Measurements from ENCODE around the gene ITPR1. TPM values are rescaled to one million over a fixed set of nuclear protein-coding genes. Genes with fewer than 3 reads are reported as not detected.
A peak's percentile ranks its signal among the peaks of the same experiment; 100 is the strongest.

Gene ITPR1
- total RNA-seq, 4 donors from 2014 or later, result 15.3 to 50.2 (median 28.7) TPM

DNA sequence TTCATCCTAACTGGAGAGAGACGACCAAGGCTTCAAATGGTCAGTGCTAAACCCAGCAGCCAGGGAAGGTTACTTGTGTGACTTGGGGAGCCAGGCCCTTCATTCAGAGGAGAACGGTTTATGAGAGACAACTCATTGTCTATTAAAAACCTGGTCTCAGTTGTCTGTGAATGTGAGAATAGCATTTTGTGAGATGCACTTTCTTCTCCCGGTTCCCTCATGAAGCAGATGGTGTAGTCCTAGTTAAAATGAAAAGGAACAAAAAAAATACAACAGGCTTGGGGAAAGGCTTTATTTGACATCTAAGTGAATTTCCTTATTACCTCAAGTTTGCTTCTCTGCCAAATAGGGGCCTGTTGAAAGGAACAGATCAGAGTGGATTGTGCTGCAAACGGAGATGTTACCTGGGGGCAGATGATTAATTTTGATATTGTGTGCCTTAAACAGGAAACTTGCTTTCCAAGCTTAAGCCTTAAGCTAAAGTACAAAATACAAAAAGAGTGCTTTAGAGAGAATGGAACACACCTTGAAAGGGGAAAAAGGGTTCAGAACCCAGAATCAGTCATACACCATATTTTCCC, 283.3 kb downstream of the ITPR1 start:
- TF ChIP-seq POLR2A (IDR thresholded peaks at IDR 0.05), result no peak
- in situ Hi-C loops (cut with MboI; ENCODE audit: low pct_ligation_motif_present in 1 of 4, low pct_unique_long_range_greater_than_20kb in 1 of 4, low sequenced_read_pairs in 3 of 4) (no loop called here), intact Hi-C loops (cut with DNase I; ENCODE audit: low total_unique reads) (loop anchor here (10.0 kb wide), 1 partner anchor 52 kb away; no protein-coding TSS in a partner anchor)
- Histone ChIP-seq H3K27ac (peak overlapping the region; percentile 72 to 78 (median 74)), H3K4me1 (peaks cover 26 to 59% (median 36%) of the 10 kb centered on the region in 4 donors), H3K4me3 (no peak overlapping the region), H3K36me3 (no peaks in the 10 kb centered on the region), H3K27me3 (no peaks in the 10 kb centered on the region), H3K9me3 (no peaks in the 10 kb centered on the region)
- 49 to 66% methylated on average over 4 of the region's 4 CpGs for WGBS, 2 donors (ENCODE audit: low coverage in 1 of 2)
- DNase-seq, result no peak

DNA sequence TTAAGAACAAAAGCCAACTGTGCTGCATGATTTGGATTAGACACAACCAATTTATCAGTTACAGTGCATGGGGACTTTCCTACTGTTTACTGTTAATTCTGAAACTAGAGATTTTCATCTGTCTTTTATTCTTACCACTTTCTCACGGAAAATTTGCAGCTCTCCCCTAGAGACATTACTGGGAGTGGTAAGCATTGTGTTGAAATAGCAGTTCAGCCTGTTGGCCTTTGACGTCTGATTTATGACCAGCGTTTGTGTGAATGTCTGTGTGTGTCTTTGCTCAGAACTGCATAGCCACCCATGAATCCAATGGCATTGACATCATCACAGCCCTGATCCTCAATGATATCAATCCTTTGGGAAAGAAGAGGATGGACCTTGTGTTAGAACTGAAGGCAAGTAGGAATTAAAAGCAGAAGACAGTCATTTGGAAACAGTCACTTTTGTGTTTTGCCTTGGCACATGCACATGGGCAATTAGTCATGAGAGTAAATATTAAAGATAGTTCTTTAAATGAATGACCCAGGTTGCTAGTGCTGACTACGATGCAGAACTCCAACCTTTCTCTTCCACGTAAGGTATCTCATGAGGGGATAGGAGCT, 283.9 kb downstream of the ITPR1 start:
- no peaks in the 10 kb centered on the region for H3K27me3 ChIP-seq
- TF ChIP-seq POLR2AphosphoS5 (IDR thresholded peaks at IDR 0.05), result peak in 2 of 3 donors; percentile 15 to 61
- TF ChIP-seq, protein P1, sequence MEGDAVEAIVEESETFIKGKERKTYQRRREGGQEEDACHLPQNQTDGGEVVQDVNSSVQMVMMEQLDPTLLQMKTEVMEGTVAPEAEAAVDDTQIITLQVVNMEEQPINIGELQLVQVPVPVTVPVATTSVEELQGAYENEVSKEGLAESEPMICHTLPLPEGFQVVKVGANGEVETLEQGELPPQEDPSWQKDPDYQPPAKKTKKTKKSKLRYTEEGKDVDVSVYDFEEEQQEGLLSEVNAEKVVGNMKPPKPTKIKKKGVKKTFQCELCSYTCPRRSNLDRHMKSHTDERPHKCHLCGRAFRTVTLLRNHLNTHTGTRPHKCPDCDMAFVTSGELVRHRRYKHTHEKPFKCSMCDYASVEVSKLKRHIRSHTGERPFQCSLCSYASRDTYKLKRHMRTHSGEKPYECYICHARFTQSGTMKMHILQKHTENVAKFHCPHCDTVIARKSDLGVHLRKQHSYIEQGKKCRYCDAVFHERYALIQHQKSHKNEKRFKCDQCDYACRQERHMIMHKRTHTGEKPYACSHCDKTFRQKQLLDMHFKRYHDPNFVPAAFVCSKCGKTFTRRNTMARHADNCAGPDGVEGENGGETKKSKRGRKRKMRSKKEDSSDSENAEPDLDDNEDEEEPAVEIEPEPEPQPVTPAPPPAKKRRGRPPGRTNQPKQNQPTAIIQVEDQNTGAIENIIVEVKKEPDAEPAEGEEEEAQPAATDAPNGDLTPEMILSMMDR (IDR thresholded peaks at IDR 0.05), result no peak
- in situ Hi-C loops (cut with MboI; ENCODE audit: low pct_ligation_motif_present in 1 of 4, low pct_unique_long_range_greater_than_20kb in 1 of 4, low sequenced_read_pairs in 3 of 4), result no loop called here
- intact Hi-C loops (cut with DNase I; ENCODE audit: low total_unique reads), result loop anchor here (10.0 kb wide), 1 partner anchor 52 kb away; no protein-coding TSS in a partner anchor
- no peak overlapping the region for H3K4me3 ChIP-seq
- H3K9me3 ChIP-seq, result no peaks in the 10 kb centered on the region
- peak; percentile 48 for DNase-seq
- peaks cover 20 to 53% (median 30%) of the 10 kb centered on the region in 4 donors for H3K4me1 ChIP-seq
- WGBS, 2 donors (ENCODE audit: low coverage in 1 of 2), result 32 to 48% methylated on average over 2 to 5 of the region's 5 CpGs
- H3K36me3 ChIP-seq, result no peaks in the 10 kb centered on the region
- peak overlapping the region; percentile 72 to 78 (median 74) for H3K27ac ChIP-seq

DNA sequence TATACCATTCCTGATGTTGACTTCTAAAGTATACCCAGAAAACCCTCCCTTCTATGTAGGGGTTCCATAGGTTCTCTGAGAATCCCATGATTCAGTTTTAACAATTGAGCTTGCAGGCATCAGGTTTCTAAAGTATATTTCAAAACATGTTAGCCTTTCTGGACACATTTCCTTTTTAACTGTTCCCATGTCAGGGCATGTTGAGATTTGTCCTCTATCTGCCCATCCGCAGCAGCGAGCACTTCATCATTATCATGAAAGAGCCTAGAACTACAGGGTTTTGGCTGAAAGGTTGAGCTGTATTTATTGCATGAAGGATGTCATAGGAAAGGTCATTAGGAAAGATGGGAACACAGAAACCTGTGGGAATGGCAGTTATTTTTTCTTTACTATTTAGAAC, 285.0 kb downstream of the ITPR1 start:
- Histone ChIP-seq H3K27me3 (no peaks in the 10 kb centered on the region), H3K4me3 (no peak overlapping the region), H3K9me3 (no peaks in the 10 kb centered on the region), H3K36me3 (no peaks in the 10 kb centered on the region), H3K27ac (peak overlapping the region in 1 of 4 donors; percentile 76), H3K4me1 (peaks cover 10 to 42% (median 20%) of the 10 kb centered on the region in 4 donors)
- TF ChIP-seq, protein P1 (IDR thresholded peaks at IDR 0.05), result no peak
- TF ChIP-seq POLR2AphosphoS5 (IDR thresholded peaks at IDR 0.05), result no peak
- no peak for TF ChIP-seq POLR2A (IDR thresholded peaks at IDR 0.05)
- no peak for TF ChIP-seq EP300 (IDR thresholded peaks at IDR 0.05; ENCODE audit: low read depth)
- in situ Hi-C loops (cut with MboI; ENCODE audit: low pct_ligation_motif_present in 1 of 4, low pct_unique_long_range_greater_than_20kb in 1 of 4, low sequenced_read_pairs in 3 of 4), result no loop called here
- intact Hi-C loops (cut with DNase I; ENCODE audit: low total_unique reads), result loop anchor here (10.0 kb wide), 1 partner anchor 53 kb away; no protein-coding TSS in a partner anchor
- WGBS, 2 donors (ENCODE audit: low coverage in 1 of 2), result 100% methylated on average over 1 to 2 of the region's 2 CpGs
- no peak for DNase-seq

DNA sequence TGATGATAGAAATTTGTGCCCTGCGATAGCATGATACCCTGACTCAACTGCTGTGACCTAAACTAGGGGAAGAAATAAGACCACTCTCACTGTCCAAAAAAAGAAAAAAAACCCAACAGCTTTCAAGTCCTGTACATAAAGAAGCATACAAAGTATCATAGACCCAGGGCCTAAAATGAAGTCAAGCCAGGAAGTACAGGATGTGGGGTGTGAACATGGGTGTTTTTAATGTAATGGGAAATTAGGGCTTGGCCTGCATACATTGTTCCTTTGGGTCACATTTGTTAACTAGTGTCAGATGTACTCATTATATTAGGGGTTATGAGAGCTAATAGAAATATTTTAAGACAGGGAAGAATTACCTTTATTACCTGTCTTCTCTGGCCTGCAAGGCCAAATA, 285.6 kb downstream of the ITPR1 start:
- Histone ChIP-seq H3K27me3 (no peaks in the 10 kb centered on the region), H3K4me1 (peaks cover 9 to 36% (median 17%) of the 10 kb centered on the region in 4 donors), H3K4me3 (no peak overlapping the region), H3K9me3 (no peaks in the 10 kb centered on the region), H3K27ac (no peak overlapping the region), H3K36me3 (no peaks in the 10 kb centered on the region)
- TF ChIP-seq POLR2A (IDR thresholded peaks at IDR 0.05) (no peak), EP300 (IDR thresholded peaks at IDR 0.05; ENCODE audit: low read depth) (no peak), POLR2AphosphoS5 (IDR thresholded peaks at IDR 0.05) (no peak)
- TF ChIP-seq, protein P1 (IDR thresholded peaks at IDR 0.05), result no peak
- in situ Hi-C loops (cut with MboI; ENCODE audit: low pct_ligation_motif_present in 1 of 4, low pct_unique_long_range_greater_than_20kb in 1 of 4, low sequenced_read_pairs in 3 of 4) (no loop called here), intact Hi-C loops (cut with DNase I; ENCODE audit: low total_unique reads) (loop anchor here (10.0 kb wide), 1 partner anchor 54 kb away; no protein-coding TSS in a partner anchor)
- no peak for DNase-seq
- 100% methylated on average over 1 of the region's 1 CpG for WGBS, 2 donors (ENCODE audit: low coverage in 1 of 2)
